PFSK-1 (cell line): ENCODE results near the gene SHC2.

Experiments used
- FOXP2 ChIP-seq: optimal IDR thresholded peaks from 2 replicates; pipeline ENCODE3; 2011; ENCODE audit warnings: borderline replicate concordance, control low read depth, inconsistent platforms; ENCODE audit not compliant: insufficient read depth; ENCODE audit errors: extremely low read length, extremely low read depth
- POLR2AphosphoS5 ChIP-seq: IDR thresholded peaks from 2 replicates; pipeline ENCODE4 v1.6.1; 2012; ENCODE audit warnings: low read depth, mild to moderate bottlenecking, control low read depth, low read length, moderate library complexity
- SIN3A ChIP-seq: IDR thresholded peaks from 2 replicates; pipeline ENCODE4 v1.6.1; 2012; ENCODE audit warnings: mild to moderate bottlenecking, low read length, moderate library complexity, borderline replicate concordance; ENCODE audit not compliant: insufficient read depth
- TAF1 ChIP-seq: IDR thresholded peaks from 2 replicates; pipeline ENCODE4 v1.6.1; 2012; ENCODE audit warnings: low read length, control low read depth, borderline replicate concordance; ENCODE audit not compliant: insufficient read depth
- TF ChIP-seq, protein P1 (sequence below), 2 experiments: IDR thresholded peaks; 2 replicates each; pipeline versions ENCODE4 v1.6.1 to v1.8.0; 2011 to 2012; ENCODE audit warnings: low read depth in 2 of 2, low read length in 2 of 2, control low read depth in 1 of 2, inconsistent platforms in 1 of 2, mild to moderate bottlenecking in 1 of 2, moderate library complexity in 1 of 2; ENCODE audit not compliant: insufficient read depth in 1 of 2

Gene SHC2

DNA sequence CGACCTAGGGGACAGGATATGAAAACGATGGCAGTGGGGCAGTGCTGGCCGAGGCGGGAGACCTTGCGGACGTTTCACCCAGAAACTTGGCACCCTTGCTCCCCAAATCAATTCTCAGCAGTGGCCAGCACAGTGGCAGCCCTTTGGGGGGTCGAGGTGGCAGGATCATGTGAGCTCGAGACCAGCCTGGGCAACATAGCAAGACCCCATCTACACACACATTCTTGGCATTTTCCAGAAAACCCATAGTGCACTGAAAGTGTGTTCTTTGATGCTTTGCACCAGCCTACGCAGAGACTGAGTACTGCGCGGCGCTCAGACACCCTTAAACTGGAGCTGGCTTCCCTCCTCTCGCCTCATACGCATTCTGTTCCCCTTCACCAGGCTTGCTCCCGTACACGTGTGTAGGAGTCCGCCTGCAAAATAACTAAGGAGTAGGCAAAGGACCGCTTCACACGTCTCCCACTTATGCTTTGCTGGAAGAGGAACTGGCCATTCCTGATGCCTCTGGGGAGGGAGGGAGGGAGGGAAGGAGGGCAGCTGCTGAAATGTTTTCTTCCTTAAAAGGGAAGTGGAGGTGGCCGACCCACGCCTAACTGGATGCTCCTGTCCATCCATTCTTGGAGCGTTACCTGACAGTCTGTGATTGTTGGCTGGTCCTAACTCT lies 92.7 kb downstream of the SHC2 start:
- TF ChIP-seq SIN3A = no peak
- TF ChIP-seq TAF1 = no peak
- no peak for TF ChIP-seq FOXP2
- TF ChIP-seq POLR2AphosphoS5 = no peak
- TF ChIP-seq, protein P1, sequence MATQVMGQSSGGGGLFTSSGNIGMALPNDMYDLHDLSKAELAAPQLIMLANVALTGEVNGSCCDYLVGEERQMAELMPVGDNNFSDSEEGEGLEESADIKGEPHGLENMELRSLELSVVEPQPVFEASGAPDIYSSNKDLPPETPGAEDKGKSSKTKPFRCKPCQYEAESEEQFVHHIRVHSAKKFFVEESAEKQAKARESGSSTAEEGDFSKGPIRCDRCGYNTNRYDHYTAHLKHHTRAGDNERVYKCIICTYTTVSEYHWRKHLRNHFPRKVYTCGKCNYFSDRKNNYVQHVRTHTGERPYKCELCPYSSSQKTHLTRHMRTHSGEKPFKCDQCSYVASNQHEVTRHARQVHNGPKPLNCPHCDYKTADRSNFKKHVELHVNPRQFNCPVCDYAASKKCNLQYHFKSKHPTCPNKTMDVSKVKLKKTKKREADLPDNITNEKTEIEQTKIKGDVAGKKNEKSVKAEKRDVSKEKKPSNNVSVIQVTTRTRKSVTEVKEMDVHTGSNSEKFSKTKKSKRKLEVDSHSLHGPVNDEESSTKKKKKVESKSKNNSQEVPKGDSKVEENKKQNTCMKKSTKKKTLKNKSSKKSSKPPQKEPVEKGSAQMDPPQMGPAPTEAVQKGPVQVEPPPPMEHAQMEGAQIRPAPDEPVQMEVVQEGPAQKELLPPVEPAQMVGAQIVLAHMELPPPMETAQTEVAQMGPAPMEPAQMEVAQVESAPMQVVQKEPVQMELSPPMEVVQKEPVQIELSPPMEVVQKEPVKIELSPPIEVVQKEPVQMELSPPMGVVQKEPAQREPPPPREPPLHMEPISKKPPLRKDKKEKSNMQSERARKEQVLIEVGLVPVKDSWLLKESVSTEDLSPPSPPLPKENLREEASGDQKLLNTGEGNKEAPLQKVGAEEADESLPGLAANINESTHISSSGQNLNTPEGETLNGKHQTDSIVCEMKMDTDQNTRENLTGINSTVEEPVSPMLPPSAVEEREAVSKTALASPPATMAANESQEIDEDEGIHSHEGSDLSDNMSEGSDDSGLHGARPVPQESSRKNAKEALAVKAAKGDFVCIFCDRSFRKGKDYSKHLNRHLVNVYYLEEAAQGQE (IDR thresholded peaks at IDR 0.05; ENCODE audit: insufficient read depth in 1 of 2, low read depth in 2 of 2, low read length in 2 of 2) = no peak

DNA sequence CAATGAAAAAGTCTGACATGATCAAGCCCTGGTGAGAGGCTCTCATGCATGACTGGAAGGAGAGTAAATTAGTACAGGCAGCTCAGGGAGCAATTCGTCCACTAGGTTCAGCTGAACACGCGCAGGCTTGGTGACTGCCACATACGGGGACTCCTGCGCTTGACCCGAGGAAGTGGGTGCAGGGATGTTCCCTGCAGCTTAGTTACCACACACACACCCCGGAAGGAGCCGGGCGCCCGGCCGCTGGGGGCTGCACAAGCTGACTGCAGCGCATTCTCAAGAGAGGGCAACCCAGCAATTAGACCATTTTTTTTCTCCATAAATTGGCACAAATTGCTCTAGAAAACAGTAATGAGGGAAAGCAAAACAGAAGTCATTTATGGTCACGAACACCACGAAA lies 93.3 kb downstream of the SHC2 start:
- TF ChIP-seq TAF1 (no peak), POLR2AphosphoS5 (no peak), SIN3A (no peak), FOXP2 (no peak)
- TF ChIP-seq, protein P1 (IDR thresholded peaks at IDR 0.05; ENCODE audit: insufficient read depth in 1 of 2, low read depth in 2 of 2, low read length in 2 of 2) = no peak

DNA sequence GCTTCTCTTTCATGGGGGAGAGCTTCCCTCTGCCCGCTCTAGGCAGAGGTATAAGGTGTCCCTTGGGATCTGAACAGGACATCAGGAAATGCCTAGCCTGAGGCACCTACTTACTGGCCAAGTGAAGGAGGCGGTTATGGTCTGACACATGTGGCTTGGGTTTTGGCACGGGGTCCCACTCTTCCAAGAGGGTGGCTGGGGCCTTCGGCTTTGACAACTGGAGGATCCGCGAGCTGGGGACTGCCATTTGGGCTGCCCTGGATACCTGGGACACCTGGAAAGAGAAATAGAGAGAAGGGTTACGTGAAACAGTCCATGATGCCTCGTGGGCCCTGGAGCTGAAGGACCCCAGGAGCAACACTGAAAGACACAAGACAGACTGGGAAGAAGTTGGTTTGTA lies 93.9 kb downstream of the SHC2 start:
- no peak for TF ChIP-seq FOXP2
